ENCODE results near the gene CPLX1. TPM values are rescaled to one million over a fixed set of nuclear protein-coding genes. Genes with fewer than 3 reads are reported as not detected.
"Not testable (repeated sequence)": the region's sequence is repeated elsewhere in the genome, so short reads cannot be mapped to it uniquely, and the experiment has no call there.

CPLX1 gene
- total RNA-seq, 4 donors from 2014 or later: 0.38 to 0.44 TPM; not detected in 2

DNA sequence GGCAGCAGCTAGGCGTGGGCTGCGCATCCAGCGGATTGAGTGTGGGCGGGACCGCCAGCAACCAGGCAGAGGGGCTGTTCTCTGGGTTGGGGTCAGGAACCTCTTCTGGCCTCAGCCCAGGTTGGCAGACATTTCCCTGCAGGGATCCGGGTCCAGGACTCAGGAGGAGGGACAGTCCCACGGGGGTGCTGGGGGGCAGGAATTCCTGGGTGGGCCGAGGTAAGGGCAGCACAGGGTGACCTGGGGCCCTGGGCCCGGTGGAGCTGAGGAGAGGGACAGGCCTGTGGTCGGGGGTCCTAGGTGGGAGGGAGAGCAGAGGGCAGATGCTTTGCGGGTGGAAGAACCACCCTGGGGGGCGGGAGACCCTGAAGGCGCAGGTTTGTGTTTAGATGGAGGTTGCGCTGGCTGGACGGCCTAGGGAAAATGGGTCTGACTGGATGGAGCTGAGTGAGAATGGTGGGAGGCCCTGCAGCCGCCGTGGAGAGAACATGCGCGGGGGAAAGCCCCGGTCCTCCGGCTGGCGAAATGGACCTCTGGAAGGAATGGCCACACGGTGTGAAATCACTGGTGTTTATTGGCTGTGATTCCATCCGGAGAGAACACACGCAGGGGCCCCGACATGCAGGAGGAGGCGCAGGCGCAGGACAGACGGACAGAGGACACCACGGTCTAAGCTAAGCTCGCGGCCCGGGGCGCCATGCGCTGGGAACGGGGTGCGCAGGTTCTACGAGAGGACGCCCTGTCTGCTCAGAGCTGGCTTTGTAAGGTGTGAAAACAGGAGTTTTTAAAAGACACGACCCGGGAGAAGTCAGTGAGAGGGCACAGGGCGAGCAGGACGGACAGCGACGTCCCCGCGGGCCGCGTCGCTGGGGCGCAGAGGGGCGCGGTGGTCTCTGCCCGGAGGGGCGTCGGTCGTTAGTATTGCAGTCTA is 41.3 kb downstream of the CPLX1 start:
- TF ChIP-seq, protein P1, sequence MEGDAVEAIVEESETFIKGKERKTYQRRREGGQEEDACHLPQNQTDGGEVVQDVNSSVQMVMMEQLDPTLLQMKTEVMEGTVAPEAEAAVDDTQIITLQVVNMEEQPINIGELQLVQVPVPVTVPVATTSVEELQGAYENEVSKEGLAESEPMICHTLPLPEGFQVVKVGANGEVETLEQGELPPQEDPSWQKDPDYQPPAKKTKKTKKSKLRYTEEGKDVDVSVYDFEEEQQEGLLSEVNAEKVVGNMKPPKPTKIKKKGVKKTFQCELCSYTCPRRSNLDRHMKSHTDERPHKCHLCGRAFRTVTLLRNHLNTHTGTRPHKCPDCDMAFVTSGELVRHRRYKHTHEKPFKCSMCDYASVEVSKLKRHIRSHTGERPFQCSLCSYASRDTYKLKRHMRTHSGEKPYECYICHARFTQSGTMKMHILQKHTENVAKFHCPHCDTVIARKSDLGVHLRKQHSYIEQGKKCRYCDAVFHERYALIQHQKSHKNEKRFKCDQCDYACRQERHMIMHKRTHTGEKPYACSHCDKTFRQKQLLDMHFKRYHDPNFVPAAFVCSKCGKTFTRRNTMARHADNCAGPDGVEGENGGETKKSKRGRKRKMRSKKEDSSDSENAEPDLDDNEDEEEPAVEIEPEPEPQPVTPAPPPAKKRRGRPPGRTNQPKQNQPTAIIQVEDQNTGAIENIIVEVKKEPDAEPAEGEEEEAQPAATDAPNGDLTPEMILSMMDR (IDR thresholded peaks at IDR 0.05): no peak
- TF ChIP-seq EP300 (IDR thresholded peaks at IDR 0.05) (no peak), POLR2AphosphoS5 (IDR thresholded peaks at IDR 0.05) (no peak), POLR2A (IDR thresholded peaks at IDR 0.05) (no peak)
- DNase-seq (ENCODE audit: low spot score in 2 of 2): peak in 1 of 2 donors; percentile 62
- no peak overlapping the region for H3K4me3 ChIP-seq
- H3K4me1 ChIP-seq: peaks cover 63% of the 10 kb centered on the region
- no peak overlapping the region for H3K27ac ChIP-seq
- no peaks in the 10 kb centered on the region for H3K9me3 ChIP-seq
- H3K36me3 ChIP-seq: no peaks in the 10 kb centered on the region
- peaks cover 42% of the 10 kb centered on the region for H3K27me3 ChIP-seq
- WGBS: 76% methylated on average over 52 of the region's 57 CpGs

DNA sequence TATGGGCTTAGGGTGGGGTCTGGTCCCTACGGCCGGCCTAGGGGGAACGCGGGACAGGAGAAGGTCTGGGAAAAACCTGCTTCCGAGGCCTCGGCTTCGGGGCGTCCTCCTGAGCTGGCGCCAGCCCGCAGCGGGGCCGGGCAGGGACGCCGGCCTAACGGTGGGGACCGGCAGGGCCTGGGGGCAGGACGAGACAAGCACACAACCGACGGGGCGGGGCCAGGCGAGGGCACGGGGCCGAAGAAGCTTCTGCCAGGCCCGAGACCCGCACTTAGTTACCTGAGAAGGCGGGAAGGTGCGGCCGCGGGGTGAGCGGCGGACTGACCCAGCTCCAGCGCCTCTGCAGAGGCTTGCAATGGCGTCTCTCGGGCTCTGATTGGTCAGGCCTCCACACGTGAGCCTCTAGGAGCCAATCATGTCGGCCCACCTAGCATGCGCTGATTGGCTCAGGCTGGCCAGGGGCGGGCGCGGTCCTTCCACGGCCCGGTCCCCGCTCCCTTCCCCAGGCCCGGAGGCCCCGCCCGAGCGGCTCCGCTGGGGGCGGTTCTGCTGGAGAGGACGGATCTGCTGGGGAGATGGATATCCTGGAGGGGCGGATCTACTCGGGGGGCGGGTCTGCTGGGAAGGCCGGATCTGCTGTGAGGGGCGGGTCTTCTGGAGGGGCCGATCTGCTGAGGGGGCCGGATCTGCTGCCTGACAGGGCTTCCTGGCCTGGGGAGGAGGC is 44.3 kb downstream of the CPLX1 start:
- H3K27ac ChIP-seq: peak overlapping the region; percentile 94
- peak; percentile 83 to 93 (median 87) for TF ChIP-seq POLR2AphosphoS5 (IDR thresholded peaks at IDR 0.05)
- TF ChIP-seq, protein P1 (IDR thresholded peaks at IDR 0.05): no peak
- no peak for TF ChIP-seq EP300 (IDR thresholded peaks at IDR 0.05)
- peak in 1 of 2 donors; percentile 90 for TF ChIP-seq POLR2A (IDR thresholded peaks at IDR 0.05)
- H3K4me3 ChIP-seq: peak overlapping the region; percentile 99
- peak; percentile 99 for DNase-seq (ENCODE audit: low spot score in 2 of 2)
- H3K4me1 ChIP-seq: peaks cover 54% of the 10 kb centered on the region
- no peaks in the 10 kb centered on the region for H3K9me3 ChIP-seq
- WGBS: 7% methylated on average over 3 of the region's 57 CpGs
- peaks cover 16% of the 10 kb centered on the region for H3K36me3 ChIP-seq
- H3K27me3 ChIP-seq: peaks cover 25% of the 10 kb centered on the region

DNA sequence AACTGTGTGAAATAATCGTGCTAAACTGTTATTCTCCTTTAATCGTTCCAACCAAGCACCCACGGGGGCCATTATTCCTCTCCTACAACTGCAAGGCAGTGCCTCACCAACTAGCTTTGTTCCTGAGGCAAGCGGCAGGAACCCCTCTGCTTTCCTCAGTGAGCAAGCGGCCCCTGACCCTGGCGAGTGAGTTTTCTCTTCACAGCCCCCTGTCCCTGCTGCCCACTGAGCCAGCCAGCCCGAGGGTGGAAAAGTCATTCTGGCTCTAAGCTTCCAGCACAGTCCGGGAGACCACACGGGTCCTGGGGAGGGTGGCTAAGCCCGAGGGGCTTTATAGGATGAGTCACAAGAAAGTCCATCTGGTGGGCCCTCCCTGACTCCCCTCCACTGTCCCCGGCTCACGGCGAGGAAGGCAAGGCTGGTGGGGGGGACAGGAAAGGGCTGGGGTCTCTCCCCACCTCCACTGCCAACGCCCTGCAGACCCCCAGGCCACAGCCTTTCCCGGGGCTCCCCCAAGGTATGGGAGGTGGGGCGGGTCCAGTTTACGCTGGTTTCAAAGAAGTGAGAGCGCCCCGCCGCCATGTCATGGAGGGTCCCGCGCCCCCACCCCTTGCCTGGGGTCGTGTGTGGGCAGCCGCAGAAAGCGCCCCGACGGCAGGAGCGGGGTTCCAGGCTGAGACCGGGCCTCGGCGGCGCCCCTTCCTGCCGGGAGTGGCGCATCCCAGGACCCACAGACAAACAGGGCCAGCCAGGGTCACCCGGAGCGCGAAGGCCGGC is 45.0 kb downstream of the CPLX1 start:
- Histone ChIP-seq H3K27ac (peak overlapping the region; percentile 94), H3K36me3 (peaks cover 19% of the 10 kb centered on the region), H3K4me3 (peak overlapping the region; percentile 99), H3K9me3 (no peaks in the 10 kb centered on the region), H3K4me1 (peaks cover 46% of the 10 kb centered on the region), H3K27me3 (peaks cover 17% of the 10 kb centered on the region)
- WGBS: 3% methylated on average over 17 of the region's 38 CpGs
- TF ChIP-seq POLR2A (IDR thresholded peaks at IDR 0.05): no peak
- TF ChIP-seq POLR2AphosphoS5 (IDR thresholded peaks at IDR 0.05): no peak
- TF ChIP-seq EP300 (IDR thresholded peaks at IDR 0.05): no peak
- TF ChIP-seq, protein P1 (IDR thresholded peaks at IDR 0.05): no peak
- DNase-seq (ENCODE audit: low spot score in 2 of 2): peak in 1 of 2 donors; percentile 73

DNA sequence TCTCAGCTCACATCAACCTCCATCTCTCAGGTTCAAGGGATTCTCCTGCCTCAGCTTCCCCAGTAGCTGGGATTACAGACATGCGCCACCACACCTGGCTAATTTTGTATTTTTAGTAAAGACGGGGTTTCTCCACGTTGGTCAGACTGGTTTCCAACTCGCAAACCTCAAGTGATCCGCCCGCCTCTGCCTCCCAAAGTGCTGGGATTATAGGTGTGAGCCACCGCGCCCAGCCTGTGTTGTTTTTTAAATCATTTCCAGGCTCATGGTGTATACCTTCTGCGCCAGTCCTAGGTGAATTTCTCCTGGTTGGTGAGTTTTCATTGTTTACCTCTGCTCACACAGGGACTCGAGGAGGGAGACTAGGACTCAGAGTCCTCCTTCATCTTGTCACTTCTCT is 45.7 kb downstream of the CPLX1 start:
- H3K4me1 ChIP-seq: peaks cover 40% of the 10 kb centered on the region
- not testable (repeated sequence) for H3K27ac ChIP-seq; DNase-seq (ENCODE audit: low spot score in 2 of 2); H3K9me3 ChIP-seq
- H3K27me3 ChIP-seq: peaks cover 11% of the 10 kb centered on the region
- WGBS: 65% methylated on average over 10 of the region's 10 CpGs
- peak overlapping the region; percentile 99 for H3K4me3 ChIP-seq
- H3K36me3 ChIP-seq: peaks cover 20% of the 10 kb centered on the region

GRCh38 chr4:779555-779954 is 46.4 kb downstream of the CPLX1 start:
- Histone ChIP-seq H3K9me3 (no peaks in the 10 kb centered on the region), H3K4me3 (peak overlapping the region; percentile 99), H3K4me1 (peaks cover 38% of the 10 kb centered on the region), H3K27ac (no peak overlapping the region), H3K36me3 (peaks cover 25% of the 10 kb centered on the region), H3K27me3 (peaks cover 4% of the 10 kb centered on the region)
- no peak for DNase-seq (ENCODE audit: low spot score in 2 of 2)
- TF ChIP-seq, protein P1 (IDR thresholded peaks at IDR 0.05): no peak
- TF ChIP-seq EP300 (IDR thresholded peaks at IDR 0.05): no peak
- no peak for TF ChIP-seq POLR2AphosphoS5 (IDR thresholded peaks at IDR 0.05)
- no peak for TF ChIP-seq POLR2A (IDR thresholded peaks at IDR 0.05)
- 91% methylated on average over 2 of the region's 2 CpGs for WGBS
